Bronchial epithelial cell (primary cell): ENCODE measurements around the gene SFMBT2. TPM values are rescaled to one million over a fixed set of nuclear protein-coding genes. Genes with fewer than 3 reads are reported as not detected.
"Not testable (repeated sequence)": the region's sequence is repeated elsewhere in the genome, so short reads cannot be mapped to it uniquely, and the experiment has no call there.

Experiments used
- DNase-seq: peaks from one replicate; pipeline ENCODE4 v3.0.0-alpha.2; 2010; ENCODE audit warnings: low read depth
- FAIRE-seq: peaks from 2 replicates; lab custom pipeline; 2011; peaks lifted over from hg19 to GRCh38; lab: Jason Lieb, UNC
- H3K27me3 ChIP-seq: 2 replicates; pipeline ENCODE4 v1.5.1; 2011; ENCODE audit warnings: low read length; ENCODE audit not compliant: control insufficient read depth, insufficient read depth
- H3K36me3 ChIP-seq: 2 replicates; pipeline ENCODE4 v1.5.1; 2011; ENCODE audit warnings: low read length; ENCODE audit not compliant: control insufficient read depth, insufficient read depth
- H3K4me3 ChIP-seq: 2 replicates; pipeline ENCODE4 v1.5.1; 2011; ENCODE audit warnings: mild to moderate bottlenecking, low read depth, low read length, control low read depth
- total RNA-seq: library from RNA; depleted of rRNA; stranded (reverse); fragments of >200 nt; gene quantifications from 2 replicates; pipeline ENCODE4 v1.2.1, GENCODE V29; 2014
- TF ChIP-seq, protein P1 (sequence below): IDR thresholded peaks from 2 replicates; pipeline ENCODE4 v1.5.1; 2011; ENCODE audit warnings: mild to moderate bottlenecking, moderate library complexity, low read length, control low read depth, inconsistent platforms; ENCODE audit not compliant: insufficient read depth, severe bottlenecking

Gene SFMBT2
- total RNA-seq, 1 donor from 2014 or later: under 0.01 TPM

GRCh38 chr10:7388602-7389001 lies 22.2 kb downstream of the SFMBT2 start:
- FAIRE-seq (no peak), DNase-seq (no peak)
- TF ChIP-seq, protein P1, sequence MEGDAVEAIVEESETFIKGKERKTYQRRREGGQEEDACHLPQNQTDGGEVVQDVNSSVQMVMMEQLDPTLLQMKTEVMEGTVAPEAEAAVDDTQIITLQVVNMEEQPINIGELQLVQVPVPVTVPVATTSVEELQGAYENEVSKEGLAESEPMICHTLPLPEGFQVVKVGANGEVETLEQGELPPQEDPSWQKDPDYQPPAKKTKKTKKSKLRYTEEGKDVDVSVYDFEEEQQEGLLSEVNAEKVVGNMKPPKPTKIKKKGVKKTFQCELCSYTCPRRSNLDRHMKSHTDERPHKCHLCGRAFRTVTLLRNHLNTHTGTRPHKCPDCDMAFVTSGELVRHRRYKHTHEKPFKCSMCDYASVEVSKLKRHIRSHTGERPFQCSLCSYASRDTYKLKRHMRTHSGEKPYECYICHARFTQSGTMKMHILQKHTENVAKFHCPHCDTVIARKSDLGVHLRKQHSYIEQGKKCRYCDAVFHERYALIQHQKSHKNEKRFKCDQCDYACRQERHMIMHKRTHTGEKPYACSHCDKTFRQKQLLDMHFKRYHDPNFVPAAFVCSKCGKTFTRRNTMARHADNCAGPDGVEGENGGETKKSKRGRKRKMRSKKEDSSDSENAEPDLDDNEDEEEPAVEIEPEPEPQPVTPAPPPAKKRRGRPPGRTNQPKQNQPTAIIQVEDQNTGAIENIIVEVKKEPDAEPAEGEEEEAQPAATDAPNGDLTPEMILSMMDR: no peak
- Histone ChIP-seq H3K4me3 (no peak overlapping the region), H3K36me3 (no peaks in the 10 kb centered on the region), H3K27me3 (no peaks in the 10 kb centered on the region)

DNA sequence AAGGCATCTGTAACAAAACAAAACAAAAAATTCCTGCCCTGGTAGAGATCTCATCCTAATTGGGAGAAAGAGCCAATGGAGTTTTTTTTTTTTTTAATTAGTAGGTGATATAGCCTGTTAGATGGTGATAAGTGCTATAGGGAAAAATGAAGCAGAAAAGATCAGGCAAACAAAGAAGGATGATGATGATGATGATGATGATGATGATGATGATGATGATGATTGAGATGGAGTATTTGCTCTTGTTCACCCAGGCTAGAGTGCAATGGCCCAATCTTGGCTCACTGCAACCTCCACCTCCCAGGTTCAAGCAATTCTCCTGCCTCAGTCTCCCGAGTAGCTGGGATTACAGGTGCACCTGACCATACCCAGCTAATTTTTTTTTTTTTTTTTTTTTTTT lies 22.7 kb downstream of the SFMBT2 start:
- not testable (repeated sequence) for H3K27me3 ChIP-seq, H3K36me3 ChIP-seq, DNase-seq, FAIRE-seq, H3K4me3 ChIP-seq

DNA sequence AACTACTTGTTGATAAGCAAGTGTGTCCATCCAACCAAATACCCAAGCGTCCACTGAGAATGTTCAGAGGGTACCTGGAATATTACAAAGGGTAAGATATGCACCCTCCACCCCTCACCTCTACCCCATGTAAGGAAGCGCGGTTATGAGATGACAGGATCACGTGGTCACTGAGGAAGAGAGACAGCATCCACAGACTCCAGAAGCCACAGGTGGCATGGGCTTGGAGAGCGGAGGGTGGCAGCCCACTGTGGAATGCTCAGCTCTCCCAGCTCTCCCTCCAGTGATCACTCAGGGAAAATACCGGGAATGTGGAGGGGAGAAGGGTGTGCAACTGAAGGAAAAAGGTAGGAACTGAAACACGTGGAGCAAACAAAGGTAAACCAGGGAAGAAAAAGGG lies 25.7 kb downstream of the SFMBT2 start:
- H3K27me3 ChIP-seq: no peaks in the 10 kb centered on the region
- TF ChIP-seq, protein P1: no peak
- no peak for DNase-seq
- FAIRE-seq: no peak
- no peaks in the 10 kb centered on the region for H3K36me3 ChIP-seq
- no peak overlapping the region for H3K4me3 ChIP-seq

DNA sequence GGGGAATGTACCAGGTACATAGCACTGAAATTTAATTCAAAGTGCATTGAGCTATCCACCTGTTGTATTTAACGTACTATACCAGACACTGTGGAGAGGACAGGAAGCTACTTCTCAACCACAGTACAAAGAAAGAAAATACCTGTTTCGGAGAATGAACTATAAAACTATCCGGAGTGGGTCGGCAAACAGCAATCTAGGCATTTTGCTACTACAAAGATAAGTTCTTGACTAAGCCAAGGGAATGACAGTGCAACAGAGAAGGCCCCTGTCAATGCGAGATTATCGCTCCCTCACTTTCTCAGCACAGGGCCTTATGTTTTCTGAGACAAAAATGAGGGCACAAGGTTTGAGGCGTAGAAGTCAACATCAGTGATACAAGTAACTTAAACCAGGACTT lies 27.4 kb downstream of the SFMBT2 start:
- TF ChIP-seq, protein P1: no peak
- no peaks in the 10 kb centered on the region for H3K27me3 ChIP-seq
- no peak overlapping the region for H3K4me3 ChIP-seq
- DNase-seq (no peak), FAIRE-seq (no peak)
- no peaks in the 10 kb centered on the region for H3K36me3 ChIP-seq

GRCh38 chr10:7380704-7381241 lies 30.1 kb downstream of the SFMBT2 start:
- TF ChIP-seq, protein P1: no peak
- FAIRE-seq (no peak), DNase-seq (no peak)
- H3K36me3 ChIP-seq: no peaks in the 10 kb centered on the region
- H3K27me3 ChIP-seq: no peaks in the 10 kb centered on the region
- no peak overlapping the region for H3K4me3 ChIP-seq

GRCh38 chr10:7378602-7379403 lies 32.0 kb downstream of the SFMBT2 start:
- H3K27me3 ChIP-seq: no peaks in the 10 kb centered on the region
- no peaks in the 10 kb centered on the region for H3K36me3 ChIP-seq
- TF ChIP-seq, protein P1: no peak
- no peak overlapping the region for H3K4me3 ChIP-seq
- DNase-seq: no peak
- FAIRE-seq: no peak
